ENCODE results near the gene ZNF839.
A peak's percentile ranks its signal among the peaks of the same experiment; 100 is the strongest.

The ZNF839 gene

GRCh38 chr14:102317564-102318248, 1.8 kb upstream of the ZNF839 start:
- POLR2A ChIA-PET = interaction anchor here (0.6 kb wide), 1 partner anchor 341 kb away, joined by 3 read pairs; no protein-coding TSS in a partner anchor
- CTCF ChIA-PET = interaction anchor here (0.6 to 3.7 kb wide), 25 partner anchors 9 to 610 kb away, joined by 3 to 20 read pairs (median 4); partner anchors contain the start of gene MOK
- DNase-seq (ENCODE audit: extremely low spot score) = no peak
- peak; percentile 13 for TF ChIP-seq CTCF (IDR thresholded peaks at IDR 0.05; ENCODE audit: control extremely low read depth, extremely low read depth, low read depth, missing control alignments)

- POLR2A ChIA-PET = no interaction called here
- no peak for TF ChIP-seq CTCF (IDR thresholded peaks at IDR 0.05; ENCODE audit: control extremely low read depth, extremely low read depth, low read depth, missing control alignments)
- CTCF ChIA-PET = interaction anchor here (1.1 to 2.7 kb wide), 6 partner anchors 9 to 357 kb away, joined by 3 to 9 read pairs (median 4); no protein-coding TSS in a partner anchor
- DNase-seq (ENCODE audit: extremely low spot score) = no peak
Observed at GRCh38 chr14:102318781-102319276, 717 bp upstream of the ZNF839 start.

- no peak for TF ChIP-seq CTCF (IDR thresholded peaks at IDR 0.05; ENCODE audit: control extremely low read depth, extremely low read depth, low read depth, missing control alignments)
- POLR2A ChIA-PET = no interaction called here
- CTCF ChIA-PET = interaction anchor here (0.8 to 2.7 kb wide), 3 partner anchors 14 to 204 kb away, joined by 3 to 6 read pairs (median 3); no protein-coding TSS in a partner anchor
- DNase-seq (ENCODE audit: extremely low spot score) = peak; percentile 43
Observed at GRCh38 chr14:102320033-102320660, 601 bp downstream of the ZNF839 start.

- POLR2A ChIA-PET = no interaction called here
- CTCF ChIA-PET = interaction anchor here (0.8 to 2.7 kb wide), 5 partner anchors 11 to 203 kb away, joined by 3 to 8 read pairs (median 6); no protein-coding TSS in a partner anchor
- no peak for DNase-seq (ENCODE audit: extremely low spot score)
- no peak for TF ChIP-seq CTCF (IDR thresholded peaks at IDR 0.05; ENCODE audit: control extremely low read depth, extremely low read depth, low read depth, missing control alignments)
Observed at GRCh38 chr14:102320671-102321455, 1.3 kb downstream of the ZNF839 start.

- POLR2A ChIA-PET = no interaction called here
- DNase-seq (ENCODE audit: extremely low spot score) = no peak
- no peak for TF ChIP-seq CTCF (IDR thresholded peaks at IDR 0.05; ENCODE audit: control extremely low read depth, extremely low read depth, low read depth, missing control alignments)
Observed at GRCh38 chr14:102321456-102322422, 2.2 kb downstream of the ZNF839 start.

More at GRCh38 chr14:102321456-102322422, 2.2 kb downstream of the ZNF839 start:
- CTCF ChIA-PET = interaction anchor here (0.8 to 2.7 kb wide), 4 partner anchors 11 to 203 kb away, joined by 3 to 8 read pairs (median 6); no protein-coding TSS in a partner anchor

All from GM10248 (cell line).